HG03196 (cell line): ENCODE data around the gene YY1.
"Not testable (repeated sequence)": the region's sequence is repeated elsewhere in the genome, so short reads cannot be mapped to it uniquely, and the experiment has no call there.

Source experiments
- ATAC-seq: cut with Tn5 transposase; IDR thresholded peaks from one replicate; pipeline ENCODE4 v1.9.1; 2021; ENCODE audit not compliant: unreplicated experiment

YY1 gene

DNA sequence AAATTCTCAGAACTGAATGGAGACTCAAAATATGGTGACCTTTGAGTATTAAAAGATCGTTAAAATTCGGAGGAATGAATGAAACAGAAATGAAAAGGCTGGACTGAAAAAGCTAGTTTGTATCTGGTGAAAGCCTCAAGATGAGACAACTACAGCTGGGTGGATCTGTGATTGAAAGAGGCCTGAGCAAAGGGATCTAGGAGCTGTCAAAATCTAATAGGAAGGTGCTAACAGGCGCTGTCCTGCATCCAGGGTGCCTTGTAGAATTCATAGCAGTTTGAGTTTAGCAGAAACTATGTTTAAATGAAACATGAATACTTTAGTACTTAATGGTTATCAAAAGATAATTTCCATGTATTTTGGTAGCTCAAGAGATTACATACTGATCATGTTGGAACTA is 2.3 kb downstream of the YY1 start:
- ATAC-seq = no peak

DNA sequence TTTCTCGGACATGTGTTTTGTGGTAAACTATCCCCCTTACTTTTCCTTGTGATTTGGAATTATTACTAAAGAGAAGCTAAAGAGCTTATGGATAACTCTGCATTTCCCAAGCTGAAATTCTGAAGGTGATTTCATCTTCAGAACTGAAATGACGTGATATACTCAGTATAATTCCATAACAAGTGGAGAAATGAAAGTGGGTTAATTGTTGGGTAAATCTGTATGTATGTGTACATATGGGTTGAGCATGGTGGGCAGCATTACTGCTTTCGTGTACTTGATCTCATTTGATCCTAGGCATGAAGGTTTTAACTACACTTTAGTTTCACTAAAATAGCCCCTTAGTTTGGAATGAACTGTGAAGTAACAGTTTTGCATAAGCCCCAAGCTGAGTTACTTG is 4.1 kb downstream of the YY1 start:
- ATAC-seq = no peak

DNA sequence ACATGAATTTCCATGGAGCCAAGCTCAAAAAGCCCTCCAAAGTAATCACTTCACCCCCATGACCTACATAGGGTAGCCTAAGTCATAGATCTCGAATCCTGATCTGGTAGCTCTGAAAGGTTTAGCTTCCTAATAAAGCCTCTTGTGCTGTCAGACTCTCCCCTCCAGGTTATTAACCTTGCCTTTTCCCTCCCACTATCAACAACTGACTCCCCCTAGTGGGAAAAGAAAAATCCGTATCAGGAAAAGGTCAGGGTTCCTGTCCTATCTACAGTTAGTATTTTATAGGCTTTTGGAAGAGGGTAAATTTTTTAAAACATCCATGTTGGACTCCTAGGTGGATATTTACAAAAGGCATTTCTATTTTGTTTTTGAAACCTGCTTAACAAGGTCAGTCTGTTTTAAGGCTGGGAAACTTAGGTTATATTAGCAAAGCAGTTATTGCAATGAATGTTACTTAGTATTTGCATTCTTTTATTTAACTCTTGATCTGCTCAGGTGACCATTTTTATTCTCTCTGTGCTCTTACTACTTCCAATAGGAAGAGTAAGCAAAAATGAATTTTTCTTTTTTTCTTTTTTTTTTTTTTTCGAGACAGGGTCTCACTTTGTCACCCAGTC is 8.0 kb downstream of the YY1 start:
- ATAC-seq = no peak

DNA sequence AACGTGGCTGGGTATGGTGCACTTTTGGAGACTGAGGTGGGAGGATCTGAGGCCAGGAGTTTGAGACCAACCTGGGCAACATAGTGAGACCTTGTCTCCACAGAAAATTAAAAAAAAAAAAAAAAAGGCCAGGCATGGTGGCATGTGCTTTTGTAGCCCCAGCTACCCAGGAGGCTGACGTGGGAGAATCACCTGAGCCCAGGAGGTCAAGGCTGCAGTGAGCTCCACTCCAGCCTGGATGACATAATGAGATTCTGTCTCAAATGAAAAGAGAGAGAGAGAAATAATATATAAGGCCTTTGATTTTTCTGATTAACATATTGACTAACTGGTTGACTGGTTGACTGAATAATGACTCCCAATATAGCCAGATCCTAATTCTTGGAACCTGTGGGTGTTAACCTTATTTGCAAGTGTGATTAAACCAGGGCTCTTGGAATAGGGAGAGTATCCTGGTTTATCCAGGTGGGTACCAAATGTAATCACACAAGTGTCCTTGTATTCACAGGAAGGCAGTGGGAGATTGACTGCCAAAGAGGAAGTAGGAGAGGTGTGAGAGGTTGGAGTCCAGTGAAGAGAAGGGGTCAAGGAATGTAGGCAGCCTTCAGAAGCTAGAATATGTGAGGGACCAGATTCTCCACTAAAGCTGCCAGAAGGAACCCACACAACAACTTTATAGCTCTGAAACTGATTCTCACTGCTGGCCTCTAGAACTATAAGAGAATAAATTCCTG is 12.0 kb downstream of the YY1 start:
- no peak for ATAC-seq

DNA sequence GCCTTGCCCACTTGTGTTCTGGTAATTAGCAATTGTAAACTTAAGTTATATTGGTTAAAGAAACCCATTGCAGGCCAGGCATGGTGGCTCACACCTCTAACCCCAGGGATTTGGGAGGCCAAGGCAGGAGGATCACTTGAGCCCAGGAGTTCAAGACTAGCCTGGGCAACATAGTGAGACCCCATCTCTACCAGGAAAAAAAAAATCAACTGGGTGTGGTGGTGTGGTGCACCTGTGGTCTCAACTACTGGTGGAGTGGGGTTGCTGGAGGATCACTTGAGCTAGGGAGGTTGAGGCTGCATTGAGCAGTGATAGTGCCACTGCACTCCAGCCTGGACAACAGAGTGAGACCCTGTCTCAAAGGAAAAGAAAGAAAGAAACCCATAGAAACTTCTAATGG is 13.7 kb downstream of the YY1 start:
- ATAC-seq = no peak

DNA sequence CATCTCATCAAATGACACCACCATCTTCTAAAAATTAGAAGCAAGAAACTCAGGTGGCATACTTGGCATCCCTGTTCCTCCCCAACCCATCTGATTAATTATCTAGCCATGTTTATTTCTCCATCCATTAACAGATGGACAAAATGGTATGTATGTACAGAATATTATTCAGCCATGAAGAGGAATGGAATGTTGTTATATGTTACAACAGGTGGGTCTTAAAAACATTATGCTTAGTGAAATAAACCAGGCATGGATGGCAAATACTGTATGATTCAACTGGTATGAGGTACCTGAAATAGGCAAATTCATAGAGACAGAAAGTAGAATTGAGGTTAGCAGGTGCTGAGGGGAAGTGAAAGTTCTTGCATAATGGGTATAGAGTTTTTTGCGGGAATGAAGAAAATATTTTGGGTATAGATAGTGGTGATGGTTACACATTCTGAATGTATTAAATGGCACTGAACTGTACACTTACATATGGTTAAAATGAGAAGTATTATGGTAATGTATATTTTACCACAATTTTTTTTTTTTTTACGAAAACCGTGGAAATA is 17.5 kb downstream of the YY1 start:
- no peak for ATAC-seq

DNA sequence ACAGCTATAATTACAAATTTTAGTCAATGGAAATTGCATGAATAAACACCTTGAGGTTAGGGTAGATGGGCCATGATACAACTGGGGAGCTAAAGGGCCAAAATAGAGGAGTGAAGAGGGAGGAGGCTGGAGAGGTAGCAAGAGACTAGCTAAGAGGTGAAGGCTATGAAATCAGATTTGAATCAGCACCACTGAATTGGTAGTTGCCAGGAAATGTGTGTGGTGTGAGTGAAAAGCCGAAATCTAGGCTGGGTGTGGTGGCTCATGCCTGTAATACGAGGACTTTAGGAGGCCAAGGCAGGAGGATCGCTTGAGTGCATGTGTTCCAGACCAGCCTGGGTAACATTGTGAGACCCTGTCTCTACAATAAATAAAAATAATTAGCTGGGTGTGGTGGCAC is 22.7 kb downstream of the YY1 start:
- ATAC-seq = no peak

DNA sequence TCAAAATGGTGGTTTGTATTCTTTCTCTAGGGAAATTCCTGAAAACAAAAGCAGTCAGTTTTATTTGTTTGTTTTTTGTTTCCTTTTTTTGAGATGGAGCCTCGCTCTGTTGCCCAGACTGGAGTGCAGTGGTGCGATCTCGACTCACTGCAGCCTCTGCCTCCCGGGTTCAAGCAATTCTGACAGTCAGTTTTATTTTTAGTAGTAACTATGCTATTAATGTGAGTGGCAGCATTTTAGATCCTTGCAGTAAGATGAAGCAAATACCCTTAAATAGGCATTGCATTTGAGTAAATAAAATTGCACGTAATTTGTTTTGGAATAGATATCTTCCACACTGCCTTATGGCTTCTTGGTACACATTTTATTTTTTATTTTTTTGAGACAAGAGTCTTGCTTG is 23.6 kb downstream of the YY1 start:
- no peak for ATAC-seq

DNA sequence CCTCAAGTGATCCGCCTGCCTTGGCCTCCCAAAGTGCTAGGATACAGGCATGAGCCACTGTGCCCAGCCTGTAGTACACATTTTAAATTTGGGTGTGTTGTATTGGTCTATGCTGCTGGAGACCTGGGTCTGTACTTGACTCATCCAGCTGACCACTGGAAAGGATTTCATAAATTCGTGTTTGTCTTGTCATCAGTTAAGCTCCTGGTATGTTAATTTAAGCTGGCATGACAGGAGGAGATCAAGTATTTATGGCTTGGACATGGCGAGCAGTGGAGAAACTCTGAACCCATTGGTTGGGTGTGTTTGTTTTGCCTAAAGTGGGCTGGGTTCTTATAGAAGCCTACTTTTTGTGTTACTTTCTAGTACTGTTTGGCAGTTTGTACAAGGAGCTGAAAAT is 24.2 kb downstream of the YY1 start:
- ATAC-seq = no peak

DNA sequence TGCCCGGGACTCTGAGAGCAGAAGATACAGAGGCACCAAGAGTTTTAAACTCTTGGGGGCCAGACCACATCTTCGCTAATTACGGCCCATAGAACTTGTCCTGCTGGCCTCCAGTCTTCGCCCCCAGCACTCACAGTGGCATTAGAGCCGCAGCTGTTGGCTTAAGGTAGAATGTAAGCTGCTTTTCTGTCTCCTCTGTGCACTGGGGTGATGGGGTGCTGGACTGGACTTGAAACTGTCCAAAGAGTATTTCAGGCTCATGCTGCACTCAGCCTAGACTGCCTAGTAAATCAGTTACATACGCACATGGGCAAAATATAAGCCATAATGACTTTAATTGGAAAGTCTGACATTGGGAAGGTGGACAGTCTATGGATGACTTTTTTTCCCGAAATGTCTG is 29.0 kb downstream of the YY1 start:
- ATAC-seq = no peak

DNA sequence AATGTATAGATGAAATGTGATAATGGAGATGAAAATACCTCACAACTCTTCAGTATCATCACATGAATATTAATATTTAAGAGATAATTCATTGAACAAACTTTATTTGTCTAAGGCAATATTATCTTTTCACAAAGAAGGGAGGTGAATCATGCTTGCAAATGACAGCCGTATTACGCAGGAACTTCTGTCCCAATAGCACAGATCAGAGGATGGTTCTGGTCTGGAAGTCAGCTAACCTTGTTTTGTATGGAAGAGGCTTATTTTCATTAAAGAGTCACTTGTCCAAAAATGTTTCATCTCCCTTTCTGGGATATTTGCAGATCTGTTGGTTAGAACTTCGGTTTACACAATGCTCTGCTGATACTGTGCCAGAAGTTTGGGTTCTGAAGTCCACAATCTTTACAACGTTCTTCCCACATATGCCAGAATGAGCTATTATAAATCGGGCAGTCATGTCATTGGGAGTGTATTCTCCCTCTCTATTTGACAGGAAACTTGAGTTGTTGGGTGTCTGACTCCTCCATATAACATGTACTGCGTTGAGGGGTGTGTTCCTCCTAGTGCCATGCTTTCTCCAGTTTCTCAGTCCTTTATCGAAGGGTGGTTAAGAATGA is 29.8 kb downstream of the YY1 start:
- no peak for ATAC-seq

DNA sequence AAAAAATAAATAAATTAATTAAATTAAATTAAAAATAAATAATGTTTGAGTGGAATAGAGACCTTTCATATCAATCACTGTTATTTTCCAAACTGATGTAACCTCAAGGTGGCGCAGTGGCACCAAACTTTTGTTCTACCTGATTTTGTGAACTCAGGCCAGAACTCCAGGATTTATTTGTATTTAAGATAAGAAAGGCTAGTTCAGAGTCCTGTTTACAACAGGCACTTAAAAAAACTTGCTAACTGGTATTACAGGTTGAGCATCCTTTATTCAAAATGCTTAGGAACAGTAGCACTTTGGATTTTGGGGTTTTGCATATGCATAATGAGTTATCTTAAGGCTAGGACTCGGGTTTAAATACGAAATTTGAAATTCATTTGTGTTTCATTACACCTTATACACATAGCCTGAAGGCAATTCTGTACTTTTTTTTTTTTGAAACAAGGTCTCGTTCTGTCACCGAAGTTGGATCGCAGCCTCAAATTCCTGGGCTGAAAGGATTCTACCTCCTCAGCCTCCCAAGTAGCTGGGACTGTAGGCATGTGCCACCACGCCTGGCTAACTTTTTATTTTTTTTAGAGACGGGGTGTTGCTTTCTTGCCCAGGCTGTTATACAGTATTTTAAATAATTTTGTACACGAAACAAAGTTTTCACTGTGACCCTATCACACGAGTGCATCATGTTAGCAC is 32.4 kb downstream of the YY1 start:
- ATAC-seq = no peak

DNA sequence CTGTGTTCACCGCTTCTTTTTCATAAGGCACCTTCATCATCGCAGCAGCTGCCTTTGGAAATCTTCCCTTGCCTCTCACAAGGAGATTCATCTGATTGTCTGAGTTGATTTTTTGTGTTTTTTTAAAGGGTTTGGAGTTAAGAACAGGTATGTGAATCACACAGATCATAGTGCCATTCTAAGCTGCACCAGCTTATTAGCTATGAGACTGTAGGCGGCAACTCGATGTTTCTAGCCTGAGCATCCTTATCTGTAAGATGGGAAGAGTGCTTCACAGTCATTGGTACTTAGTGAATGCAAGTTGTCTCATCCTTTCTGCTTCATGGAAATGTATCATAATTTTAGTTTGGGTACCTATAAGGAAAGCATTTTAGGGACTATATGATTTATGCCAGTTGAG is 35.3 kb downstream of the YY1 start:
- no peak for ATAC-seq

DNA sequence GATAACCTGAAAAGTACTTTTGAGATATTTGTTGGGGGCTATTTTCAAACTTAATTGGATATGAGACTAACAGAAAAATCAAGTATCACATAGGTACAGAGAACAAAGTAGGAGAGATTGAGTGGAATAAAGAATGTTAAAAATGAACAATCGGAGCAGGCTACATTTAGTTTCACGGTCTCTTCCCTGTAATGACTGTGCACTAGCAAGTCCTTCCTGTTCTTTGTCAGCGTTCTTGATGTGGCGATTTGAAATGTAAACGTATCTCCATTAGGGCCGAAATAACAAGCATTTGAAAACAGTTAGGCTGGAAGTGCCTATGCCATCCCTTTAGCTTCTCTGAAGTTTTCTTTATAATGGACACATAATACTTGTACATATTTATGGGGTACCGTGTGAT is 36.3 kb downstream of the YY1 start:
- no peak for ATAC-seq

DNA sequence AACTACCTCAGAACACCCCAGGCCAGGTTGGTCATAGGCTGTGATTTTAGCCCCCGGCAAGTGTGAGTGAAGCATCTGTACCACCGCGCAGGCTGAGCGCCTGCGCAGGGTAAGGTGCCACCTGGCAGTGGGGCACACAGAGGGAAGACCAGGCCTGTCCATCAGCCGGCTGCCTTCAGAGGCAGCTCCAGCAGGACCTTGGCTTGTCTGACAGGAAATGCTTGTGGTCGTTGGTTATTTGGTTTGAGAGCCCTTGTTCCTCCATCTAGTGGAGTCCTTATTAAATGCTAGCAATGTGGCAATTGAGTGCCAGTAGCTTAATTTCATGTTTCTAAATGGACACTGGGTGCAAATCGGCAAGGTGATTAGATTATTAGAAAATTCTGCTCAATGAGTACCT is 39.8 kb downstream of the YY1 start:
- ATAC-seq = no peak

DNA sequence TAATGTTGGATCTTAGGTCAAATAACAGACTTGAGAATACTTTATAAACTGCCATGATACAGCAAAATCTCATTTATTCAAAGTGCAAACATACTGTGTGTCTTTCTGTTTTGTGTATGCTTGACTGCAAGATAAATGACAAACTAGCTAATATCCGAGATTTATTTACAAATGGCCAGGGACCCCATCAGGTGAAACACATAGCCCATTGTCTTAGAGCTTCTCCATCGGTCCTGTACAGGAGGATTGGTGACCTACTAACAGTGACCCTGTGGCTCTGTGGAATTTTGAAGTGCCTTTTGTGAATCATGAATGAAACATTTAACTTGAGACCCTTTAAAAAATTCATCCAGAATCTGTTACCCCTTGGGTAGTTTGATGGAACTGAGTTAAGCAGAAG is 40.2 kb downstream of the YY1 start:
- no peak for ATAC-seq

DNA sequence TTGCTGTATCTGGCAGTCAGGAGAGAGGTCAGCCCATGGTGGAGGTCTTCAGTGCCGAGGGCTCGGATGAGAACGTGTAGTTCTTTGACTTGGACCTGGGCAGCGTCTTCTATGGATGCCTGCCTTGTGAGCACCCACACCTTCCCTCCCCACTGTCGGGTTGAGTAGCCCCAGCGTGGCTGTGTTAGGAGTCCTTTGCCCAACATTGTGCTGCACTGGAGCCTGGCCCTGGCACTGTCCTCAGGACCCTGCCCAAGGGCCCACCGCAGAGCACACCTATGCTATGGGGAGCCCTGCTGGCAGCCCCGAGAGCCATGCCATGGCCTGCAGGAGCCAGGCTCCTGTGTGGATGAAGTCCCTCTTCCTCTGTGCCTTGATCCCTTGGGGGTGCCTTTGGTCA is 40.6 kb downstream of the YY1 start:
- no peak for ATAC-seq

DNA sequence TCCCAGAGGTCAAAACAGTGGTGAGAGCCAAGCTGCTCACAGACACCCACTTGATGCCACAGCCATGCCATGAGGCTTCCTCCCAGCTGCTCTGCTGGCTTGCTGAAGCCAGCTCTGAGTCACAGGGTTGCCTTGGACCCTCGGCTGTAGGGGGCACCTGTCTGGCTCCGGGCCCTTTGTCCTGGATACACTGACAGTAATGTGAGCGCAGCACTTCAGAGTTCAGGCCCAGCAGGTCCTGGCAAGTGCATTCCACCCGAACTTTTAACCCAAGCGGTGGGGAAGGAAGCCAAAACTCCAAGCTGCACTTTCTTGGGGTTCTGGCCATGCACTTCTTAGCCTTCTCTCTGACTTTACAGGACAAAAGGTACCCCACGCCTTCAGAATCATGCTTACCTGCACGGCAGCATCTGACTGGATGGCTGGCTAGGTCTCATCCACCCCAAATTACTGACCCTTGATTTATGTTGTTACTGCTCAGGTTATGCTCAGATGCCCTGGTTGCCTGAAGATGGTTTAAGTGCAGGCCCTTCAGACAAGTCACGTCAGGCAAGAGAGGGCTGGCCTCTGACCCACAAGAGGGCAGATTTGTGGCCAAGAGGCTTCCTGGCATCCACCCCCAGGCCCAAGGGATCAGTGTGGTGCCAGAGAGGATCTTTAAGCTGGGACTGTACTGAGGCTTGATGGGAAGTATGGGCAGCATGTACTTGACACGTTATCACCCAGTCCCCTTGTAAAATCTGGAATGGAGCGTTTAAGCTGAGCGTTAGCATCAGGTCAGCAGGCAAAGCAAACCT is 42.5 kb downstream of the YY1 start:
- no peak for ATAC-seq

DNA sequence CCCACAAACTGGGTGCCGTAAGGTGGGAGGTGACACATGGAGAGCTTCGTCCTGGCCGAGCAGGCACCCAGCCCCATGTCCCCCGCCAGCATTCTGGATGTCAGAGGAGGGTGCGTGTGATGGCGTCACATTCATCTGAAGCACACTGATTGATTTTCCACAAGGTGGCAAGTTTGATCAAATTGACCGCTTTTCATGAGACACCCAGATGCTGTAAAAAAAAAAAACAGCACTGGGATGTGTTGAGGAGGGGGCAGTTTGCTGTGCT is 43.1 kb downstream of the YY1 start:
- no peak for ATAC-seq

DNA sequence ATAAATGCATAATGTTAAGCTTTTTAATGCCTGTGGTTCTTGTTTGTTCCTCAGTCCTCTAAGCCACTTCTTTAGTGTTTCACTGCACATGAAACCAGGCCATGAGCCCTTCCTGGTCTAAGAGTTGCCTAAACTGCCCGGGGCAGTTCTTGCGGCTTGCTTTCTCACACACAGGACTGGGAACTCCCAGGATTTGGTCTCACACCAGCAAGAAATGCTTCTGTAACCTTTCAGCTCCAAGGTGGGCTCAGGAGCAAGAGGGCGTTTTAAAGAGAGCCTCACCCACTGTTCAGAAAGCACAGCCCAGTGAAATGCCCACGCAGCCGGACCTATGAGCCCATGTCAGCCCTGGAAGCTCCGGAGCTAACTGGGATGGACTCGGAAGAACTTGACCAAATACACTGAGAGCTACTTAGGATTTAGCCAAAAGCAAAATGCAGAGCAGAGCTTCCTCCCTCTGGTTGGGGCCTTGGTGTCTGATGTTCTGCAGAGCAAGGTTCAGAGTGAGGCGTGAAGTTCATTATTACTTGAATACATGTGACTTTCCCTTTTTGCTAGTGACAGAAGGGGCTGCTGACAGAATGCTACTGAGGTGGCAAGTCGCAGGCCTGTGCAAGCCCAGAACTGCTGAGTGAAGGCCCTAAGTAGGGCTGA is 43.9 kb downstream of the YY1 start:
- ATAC-seq = no peak

DNA sequence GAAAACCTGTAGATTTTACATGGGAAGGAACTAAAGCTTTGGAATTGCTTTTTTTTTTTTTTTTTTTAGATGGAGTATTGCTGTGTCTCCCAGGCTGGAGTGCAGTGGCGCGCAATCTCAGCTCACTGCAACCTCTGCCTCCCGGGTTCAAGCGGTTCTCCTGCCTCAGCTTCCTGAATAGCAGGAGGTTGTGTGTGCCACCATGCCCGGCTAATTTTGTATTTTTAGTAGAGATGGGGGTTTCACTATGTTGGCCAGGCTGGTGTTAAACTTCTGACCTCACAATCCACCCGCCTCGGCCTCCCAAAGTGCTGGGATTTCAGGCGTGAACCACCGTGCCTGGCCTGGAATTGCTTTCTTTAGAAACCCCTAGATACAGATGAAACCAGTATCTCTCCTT is 44.5 kb downstream of the YY1 start:
- ATAC-seq = not testable (repeated sequence)
